Smooth muscle cell (in vitro differentiated cells): Measurements from ENCODE around the gene TOLLIP. TPM values are rescaled to one million over a fixed set of nuclear protein-coding genes. Genes with fewer than 3 reads are reported as not detected.

ENCODE experiments used
- DNase-seq: peaks from one replicate; lab custom pipeline; 2025; ENCODE audit not compliant: unreplicated experiment; lab: John Stamatoyannopoulos, UW
- H2AFZ ChIP-seq: fragments of 200-600 bp; sonication (generic); 2 replicates; pipeline ENCODE4 v1.6.0; 2016; ENCODE audit warnings: antibody characterized with exemption, low read depth, mild to moderate bottlenecking
- H3F3A ChIP-seq: fragments of 200-600 bp; sonication (generic); 2 replicates; pipeline ENCODE4 v1.6.0; 2017; ENCODE audit warnings: antibody characterized with exemption, low read depth
- H3K27ac ChIP-seq: fragments of 200-600 bp; sonication (generic); 2 replicates; pipeline ENCODE4 v1.5.1; 2016; ENCODE audit warnings: low read depth, mild to moderate bottlenecking
- H3K27me3 ChIP-seq: fragments of 200-600 bp; sonication (generic); 2 replicates; pipeline ENCODE4 v1.6.1; 2016; ENCODE audit warnings: low read depth, mild to moderate bottlenecking
- H3K36me3 ChIP-seq: fragments of 200-600 bp; sonication (generic); 2 replicates; pipeline ENCODE4 v1.5.1; 2016; ENCODE audit warnings: low read depth
- H3K4me1 ChIP-seq: fragments of 200-600 bp; sonication (generic); 2 replicates; pipeline ENCODE4 v1.5.1; 2016; ENCODE audit warnings: low read depth
- H3K4me2 ChIP-seq: fragments of 200-600 bp; sonication (generic); 2 replicates; pipeline ENCODE4 v1.6.0; 2016; ENCODE audit warnings: mild to moderate bottlenecking
- H3K4me3 ChIP-seq: fragments of 200-600 bp; sonication (generic); 2 replicates; pipeline ENCODE4 v1.5.1; 2016; ENCODE audit warnings: mild to moderate bottlenecking
- H3K79me2 ChIP-seq: fragments of 200-600 bp; sonication (generic); 2 replicates; pipeline ENCODE4 v1.6.0; 2016; ENCODE audit warnings: low read depth, mild to moderate bottlenecking
- H3K9ac ChIP-seq: fragments of 200-600 bp; sonication (generic); 2 replicates; pipeline ENCODE4 v1.6.0; 2016; ENCODE audit warnings: low read depth
- H3K9me3 ChIP-seq: fragments of 200-600 bp; sonication (generic); replicated peaks from 2 replicates; pipeline ENCODE4 v1.5.1; 2016; ENCODE audit warnings: low read depth
- H4K20me1 ChIP-seq: fragments of 200-600 bp; sonication (generic); 2 replicates; pipeline ENCODE4 v1.6.0; 2016; ENCODE audit warnings: low read depth
- CTCF ChIP-seq: fragments of 200-600 bp; sonication (generic); IDR thresholded peaks from 2 replicates; pipeline ENCODE4 v1.5.1; 2017; ENCODE audit warnings: borderline replicate concordance, mild to moderate bottlenecking, antibody characterized with exemption; ENCODE audit not compliant: insufficient read depth, poor library complexity, severe bottlenecking
- WGBS: methylation state at CpG from one replicate; pipeline ENCODE4 v1.1.7; 2016; ENCODE audit warnings: low lambda C conversion rate; 5-methylcytosine and 5-hydroxymethylcytosine counted together
- polyA plus RNA-seq: library from polyadenylated mRNA; unstranded; fragments of >200 nt; fragmentation: Nextera tagmentation; extraction: Ambion mirVana; gene quantifications from 2 replicates; pipeline ENCODE4 v1.2.1, GENCODE V29; 2016
- total RNA-seq: library from RNA; depleted of rRNA; stranded (reverse); fragments of >200 nt; gene quantifications from 2 replicates; pipeline ENCODE4 v1.2.3, GENCODE V29; 2014

Gene TOLLIP
- total and polyA plus RNA-seq, 2 experiments from 2014 or later, result 20.3 to 63.0 TPM

GRCh38 chr11:1346669-1347390 lies 37.4 kb upstream of the TOLLIP start:
- Histone ChIP-seq H4K20me1 (no peaks in the 10 kb centered on the region), H3K9ac (no peak overlapping the region), H3K4me2 (no peak overlapping the region), H3K27me3 (no peaks in the 10 kb centered on the region), H3K4me3 (no peak overlapping the region), H3F3A (no peaks in the 10 kb centered on the region), H3K27ac (no peak overlapping the region), H3K4me1 (no peaks in the 10 kb centered on the region), H2AFZ (no peak overlapping the region), H3K79me2 (no peaks in the 10 kb centered on the region), H3K9me3 (no peaks in the 10 kb centered on the region), H3K36me3 (no peaks in the 10 kb centered on the region)
- no peak for TF ChIP-seq CTCF
- 90% methylated on average over 25 of the region's 28 CpGs for WGBS
- no peak for DNase-seq

GRCh38 chr11:1345737-1346513 lies 36.5 kb upstream of the TOLLIP start:
- no peaks in the 10 kb centered on the region for H3K27me3 ChIP-seq
- 85% methylated on average over 25 of the region's 28 CpGs for WGBS
- H3K9ac ChIP-seq, result no peak overlapping the region
- H3K4me1 ChIP-seq, result no peaks in the 10 kb centered on the region
- no peaks in the 10 kb centered on the region for H3K9me3 ChIP-seq
- H2AFZ ChIP-seq, result no peak overlapping the region
- H3K79me2 ChIP-seq, result no peaks in the 10 kb centered on the region
- no peaks in the 10 kb centered on the region for H3K36me3 ChIP-seq
- TF ChIP-seq CTCF, result no peak
- DNase-seq, result no peak
- no peak overlapping the region for H3K4me2 ChIP-seq
- H3K4me3 ChIP-seq, result no peak overlapping the region
- H3K27ac ChIP-seq, result no peak overlapping the region
- no peaks in the 10 kb centered on the region for H4K20me1 ChIP-seq
- H3F3A ChIP-seq, result no peaks in the 10 kb centered on the region

- Histone ChIP-seq H4K20me1 (no peaks in the 10 kb centered on the region), H2AFZ (no peak overlapping the region), H3K36me3 (no peaks in the 10 kb centered on the region), H3K4me2 (no peak overlapping the region), H3K9me3 (no peaks in the 10 kb centered on the region), H3K4me3 (no peak overlapping the region), H3K27ac (no peak overlapping the region), H3K4me1 (no peaks in the 10 kb centered on the region), H3K9ac (no peak overlapping the region), H3K79me2 (no peaks in the 10 kb centered on the region), H3K27me3 (no peaks in the 10 kb centered on the region), H3F3A (no peaks in the 10 kb centered on the region)
- WGBS, result 91% methylated on average over 26 of the region's 26 CpGs
- TF ChIP-seq CTCF, result no peak
- no peak for DNase-seq
These were observed 34.7 kb upstream of the TOLLIP start for GRCh38 chr11:1344056-1344635.
